Fibroblast of lung (primary cell): ENCODE results near the gene F10. TPM values are rescaled to one million over a fixed set of nuclear protein-coding genes. Genes with fewer than 3 reads are reported as not detected.

ENCODE experiments used
- DNase-seq, 2 donors: peaks; one replicate each; pipeline versions ENCODE4 v3.0.0 to v3.0.0-alpha.2; 2010; ENCODE audit warnings: low read depth in 2 of 2
- H2AFZ ChIP-seq: 2 replicates; pipeline ENCODE4 v1.5.1; 2012; ENCODE audit warnings: low read length, control low read depth, inconsistent platforms
- H3K27ac ChIP-seq: 2 replicates; pipeline ENCODE4 v1.5.1; 2011; ENCODE audit warnings: low read length, control low read depth; ENCODE audit not compliant: insufficient read depth
- H3K27me3 ChIP-seq: 2 replicates; pipeline ENCODE4 v1.5.1; 2011; ENCODE audit warnings: mild to moderate bottlenecking, low read length; ENCODE audit not compliant: control insufficient read depth, insufficient read depth
- H3K36me3 ChIP-seq: 2 replicates; pipeline ENCODE4 v1.5.1; 2011; ENCODE audit warnings: low read length; ENCODE audit not compliant: control insufficient read depth, insufficient read depth
- H3K4me1 ChIP-seq: 2 replicates; pipeline ENCODE4 v1.5.1; 2011; ENCODE audit warnings: low read length; ENCODE audit not compliant: control insufficient read depth, insufficient read depth; ENCODE audit errors: extremely low read depth
- H3K4me2 ChIP-seq: 2 replicates; pipeline ENCODE4 v1.5.1; 2011; ENCODE audit warnings: low read length, control low read depth; ENCODE audit not compliant: insufficient read depth; ENCODE audit errors: extremely low read depth
- H3K4me3 ChIP-seq, 4 experiments: fragments of 200-600 bp in 1 of 4; sonication (generic) in 1 of 4; replicated peaks in 1 of 4; 2 replicates each; pipeline ENCODE4 v1.5.1; 2011 to 2016; ENCODE audit warnings: low read length in 4 of 4, low read depth in 3 of 4, mild to moderate bottlenecking in 3 of 4, control low read depth in 2 of 4, inconsistent platforms in 1 of 4, mixed read lengths in 1 of 4; ENCODE audit not compliant: insufficient read depth in 1 of 4; ENCODE audit errors: control extremely low read depth in 1 of 4
- H3K79me2 ChIP-seq: 2 replicates; pipeline ENCODE4 v1.5.1; 2012; ENCODE audit warnings: mild to moderate bottlenecking, low read length, inconsistent platforms; ENCODE audit not compliant: control insufficient read depth, insufficient read depth
- H3K9ac ChIP-seq: 2 replicates; pipeline ENCODE4 v1.5.1; 2011; ENCODE audit warnings: mild to moderate bottlenecking, low read length, control low read depth; ENCODE audit not compliant: insufficient read depth
- H3K9me3 ChIP-seq: 2 replicates; pipeline ENCODE4 v1.5.1; 2012; ENCODE audit warnings: low read depth, low read length; ENCODE audit not compliant: control insufficient read depth, insufficient read depth
- H4K20me1 ChIP-seq: 2 replicates; pipeline ENCODE4 v1.5.1; 2011; ENCODE audit warnings: low read length; ENCODE audit not compliant: control insufficient read depth, insufficient read depth; ENCODE audit errors: extremely low read depth
- CTCF ChIP-seq, 2 donors: IDR thresholded peaks in 1 of 2; conservative IDR thresholded peaks in 1 of 2; 1 replicate in 1 of 2; 2 replicates in 1 of 2; pipeline ENCODE4 v1.5.1; 2011 to 2012; ENCODE audit warnings: low read length in 2 of 2, control low read depth in 1 of 2, inconsistent platforms in 1 of 2, low read depth in 1 of 2, mild to moderate bottlenecking in 1 of 2
- EZH2 ChIP-seq: IDR thresholded peaks from 2 replicates; pipeline ENCODE4 v1.5.1; 2012; ENCODE audit warnings: low read length, control low read depth, mild to moderate bottlenecking; ENCODE audit errors: missing control alignments
- polyA plus RNA-seq, 2 donors: library from polyadenylated mRNA; depleted of rRNA in 1 of 2; stranded (reverse) in 1 of 2; unstranded in 1 of 2; fragments of >200 nt; gene quantifications; 2 replicates each; pipeline ENCODE4 v1.2.1, GENCODE V29; 2011 to 2012; ENCODE audit warnings: missing spikeins in 1 of 2
- total RNA-seq: library from RNA; depleted of rRNA; stranded (reverse); fragments of >200 nt; gene quantifications from 2 replicates; pipeline ENCODE4 v1.2.1, GENCODE V29; 2014

Gene F10
- total and polyA plus RNA-seq, 2 donors (not counting 1 experiment from before 2014, with no cell fraction given) = 39.9 to 41.5 TPM

- Histone ChIP-seq H3K27ac (no peak overlapping the region), H3K4me3 (no peak overlapping the region), H3K9me3 (no peaks in the 10 kb centered on the region), H3K36me3 (no peaks in the 10 kb centered on the region), H3K9ac (no peak overlapping the region), H4K20me1 (no peaks in the 10 kb centered on the region), H3K27me3 (peaks cover 2% of the 10 kb centered on the region), H3K4me2 (no peak overlapping the region), H3K79me2 (no peaks in the 10 kb centered on the region), H3K4me1 (no peaks in the 10 kb centered on the region), H2AFZ (no peak overlapping the region)
- no peak for DNase-seq
- no peak for TF ChIP-seq CTCF (conservative IDR thresholded peaks at IDR 0.05 in 1 of 2, IDR thresholded peaks at IDR 0.05 in 1 of 2; ENCODE audit: low read depth in 1 of 2, low read length in 2 of 2)
- no peak for TF ChIP-seq EZH2
These were observed 4.2 kb upstream of the F10 start for GRCh38 chr13:113118261-113119021.

- Histone ChIP-seq H3K9me3 (no peaks in the 10 kb centered on the region), H2AFZ (no peak overlapping the region), H3K79me2 (no peaks in the 10 kb centered on the region), H3K27ac (no peak overlapping the region), H3K9ac (no peak overlapping the region), H3K4me2 (no peak overlapping the region), H4K20me1 (no peaks in the 10 kb centered on the region), H3K4me3 (no peak overlapping the region), H3K27me3 (peaks cover 2% of the 10 kb centered on the region), H3K4me1 (no peaks in the 10 kb centered on the region), H3K36me3 (no peaks in the 10 kb centered on the region)
- DNase-seq = no peak
- TF ChIP-seq EZH2 (no peak), CTCF (conservative IDR thresholded peaks at IDR 0.05 in 1 of 2, IDR thresholded peaks at IDR 0.05 in 1 of 2; ENCODE audit: low read depth in 1 of 2, low read length in 2 of 2) (no peak)
These were observed 3.3 kb upstream of the F10 start for GRCh38 chr13:113119166-113119821.

- no peak for DNase-seq
- H3K79me2 ChIP-seq = no peaks in the 10 kb centered on the region
- H4K20me1 ChIP-seq = no peaks in the 10 kb centered on the region
- no peak overlapping the region for H3K9ac ChIP-seq
- no peak overlapping the region for H3K4me3 ChIP-seq
- H3K27ac ChIP-seq = no peak overlapping the region
- peaks cover 2% of the 10 kb centered on the region for H3K27me3 ChIP-seq
- H3K9me3 ChIP-seq = no peaks in the 10 kb centered on the region
- TF ChIP-seq EZH2 (no peak), CTCF (conservative IDR thresholded peaks at IDR 0.05 in 1 of 2, IDR thresholded peaks at IDR 0.05 in 1 of 2; ENCODE audit: low read depth in 1 of 2, low read length in 2 of 2) (no peak)
- H2AFZ ChIP-seq = no peak overlapping the region
- no peaks in the 10 kb centered on the region for H3K4me1 ChIP-seq
- no peak overlapping the region for H3K4me2 ChIP-seq
- no peaks in the 10 kb centered on the region for H3K36me3 ChIP-seq
These were observed 2.8 kb upstream of the F10 start for GRCh38 chr13:113119822-113120189.
